D721Med (cell line): ENCODE data around the gene TRPC4AP.

Source experiments
- DNase-seq: peaks from one replicate; pipeline ENCODE4 v3.0.0; 2011; ENCODE audit warnings: low spot score; ENCODE audit not compliant: insufficient read length
- FAIRE-seq: peaks from 2 replicates; lab custom pipeline; 2011; peaks lifted over from hg19 to GRCh38; lab: Jason Lieb, UNC
- CTCF ChIP-seq: IDR thresholded peaks from 2 replicates; pipeline ENCODE4 v1.5.1; 2012; ENCODE audit warnings: mild to moderate bottlenecking, control low read depth; ENCODE audit not compliant: insufficient read depth; ENCODE audit errors: missing control alignments

The TRPC4AP gene

DNA sequence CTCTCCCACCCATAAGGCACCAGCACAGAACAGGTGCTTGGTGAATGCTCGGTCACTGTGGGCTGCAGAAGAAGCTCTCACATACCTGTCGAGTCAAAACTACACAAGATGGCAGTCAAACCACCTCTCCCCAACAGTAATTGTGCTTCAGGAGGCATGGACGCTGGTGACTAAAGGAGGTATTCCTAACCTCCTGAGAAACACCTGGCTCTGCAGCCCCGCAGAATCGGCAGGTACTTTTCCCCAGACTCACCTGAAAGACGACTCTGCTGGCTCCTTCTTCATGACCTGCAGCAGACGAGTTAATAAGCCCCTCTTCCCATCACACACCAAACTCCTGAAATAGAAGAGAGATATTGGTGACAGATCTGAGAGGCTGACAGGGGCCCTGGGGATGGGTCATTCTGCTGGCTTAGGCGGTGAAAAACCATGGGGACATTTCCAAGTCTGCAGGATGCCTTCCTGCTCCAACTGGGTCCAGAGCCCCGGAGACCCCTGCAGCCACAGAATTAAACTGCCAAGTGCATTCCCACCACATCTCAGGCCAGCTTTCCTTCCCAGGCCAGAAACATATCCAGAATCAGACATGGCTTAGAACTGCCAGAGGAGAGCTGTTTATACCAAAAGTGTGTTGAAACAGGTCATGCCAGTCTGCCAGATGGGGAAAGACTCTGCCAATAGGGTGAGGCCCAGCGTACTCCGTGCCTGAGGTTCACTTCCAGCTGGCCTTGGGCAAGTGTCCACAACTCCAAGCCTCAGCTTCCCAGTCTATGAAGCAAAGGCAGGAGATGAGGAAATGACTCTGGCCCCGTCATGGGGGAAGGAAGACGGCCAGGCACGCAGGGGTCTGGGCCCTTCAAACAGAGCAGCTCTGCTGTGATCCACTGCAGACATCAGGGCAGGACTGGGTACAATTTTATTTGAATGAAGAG is 83.9 kb downstream of the TRPC4AP start:
- TF ChIP-seq CTCF = no peak
- DNase-seq (no peak), FAIRE-seq (no peak)

- FAIRE-seq (no peak), DNase-seq (no peak)
- TF ChIP-seq CTCF = no peak
Measured at GRCh38 chr20:35007891-35008290, 84.7 kb downstream of the TRPC4AP start.

DNA sequence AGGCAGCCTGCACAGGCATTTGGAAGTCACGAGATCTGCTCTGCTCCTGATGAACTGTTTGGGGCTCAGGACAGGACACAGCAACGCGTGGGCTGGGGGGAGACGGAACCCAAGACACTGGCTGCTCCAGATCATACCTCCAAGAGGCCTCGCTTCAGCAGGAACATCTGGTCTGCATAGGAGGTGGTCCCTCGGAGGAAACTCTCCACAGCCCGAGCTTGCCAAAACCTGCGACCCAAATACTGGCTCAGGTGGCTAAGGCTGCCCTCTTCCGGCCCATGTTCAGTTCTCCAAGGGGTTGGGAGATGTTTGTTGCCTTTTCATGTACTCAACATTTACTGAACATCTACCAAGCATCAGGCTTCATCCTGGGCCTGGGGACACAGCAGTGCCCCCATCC is 85.2 kb downstream of the TRPC4AP start:
- FAIRE-seq = no peak
- no peak for DNase-seq
- no peak for TF ChIP-seq CTCF

- DNase-seq (no peak), FAIRE-seq (no peak)
- TF ChIP-seq CTCF = no peak
Measured at GRCh38 chr20:35006531-35006971, 86.1 kb downstream of the TRPC4AP start.

- DNase-seq = no peak
- TF ChIP-seq CTCF = no peak
- FAIRE-seq = no peak
Measured at GRCh38 chr20:35006009-35006408, 86.6 kb downstream of the TRPC4AP start.

- DNase-seq (no peak), FAIRE-seq (no peak)
- TF ChIP-seq CTCF = no peak
Measured at GRCh38 chr20:35005463-35005961, 87.1 kb downstream of the TRPC4AP start.
